NCI-H2227 (cell line): ENCODE data around the gene ASIC1.
A peak's percentile ranks its signal among the peaks of the same experiment; 100 is the strongest.

Experiments used
- DNase-seq: peaks from one replicate; lab custom pipeline; 2025; ENCODE audit not compliant: unreplicated experiment; lab: John Stamatoyannopoulos, UW

The ASIC1 gene

GRCh38 chr12:50040657-50041056 is 16.7 kb upstream of the ASIC1 start:
- DNase-seq, result no peak

GRCh38 chr12:50041062-50041860 is 16.1 kb upstream of the ASIC1 start:
- DNase-seq, result no peak

- no peak for DNase-seq
Observed at GRCh38 chr12:50041962-50042361, 15.4 kb upstream of the ASIC1 start.

- no peak for DNase-seq
Observed at GRCh38 chr12:50042693-50043092, 14.7 kb upstream of the ASIC1 start.

- no peak for DNase-seq
Observed at GRCh38 chr12:50043308-50043707, 14.1 kb upstream of the ASIC1 start.

GRCh38 chr12:50043854-50044253 is 13.5 kb upstream of the ASIC1 start:
- DNase-seq, result no peak

- DNase-seq, result no peak
Observed at GRCh38 chr12:50047693-50048250, 9.6 kb upstream of the ASIC1 start.

GRCh38 chr12:50049254-50050118 is 7.9 kb upstream of the ASIC1 start:
- DNase-seq, result no peak

GRCh38 chr12:50050119-50050385 is 7.3 kb upstream of the ASIC1 start:
- no peak for DNase-seq

- DNase-seq, result peak; percentile 17
Observed at GRCh38 chr12:50050410-50051098, 6.8 kb upstream of the ASIC1 start.

GRCh38 chr12:50051101-50051806 is 6.1 kb upstream of the ASIC1 start:
- no peak for DNase-seq

- DNase-seq, result no peak
Observed at GRCh38 chr12:50052544-50052943, 4.9 kb upstream of the ASIC1 start.

- DNase-seq, result no peak
Observed at GRCh38 chr12:50052964-50053363, 4.4 kb upstream of the ASIC1 start.

- DNase-seq, result no peak
Observed at GRCh38 chr12:50053583-50053982, 3.8 kb upstream of the ASIC1 start.

GRCh38 chr12:50055831-50056638 is 1.4 kb upstream of the ASIC1 start:
- DNase-seq, result peak; percentile 44

GRCh38 chr12:50056639-50056976 is 788 bp upstream of the ASIC1 start:
- DNase-seq, result no peak

- DNase-seq, result no peak
Observed at GRCh38 chr12:50057896-50058670, 687 bp downstream of the ASIC1 start.

GRCh38 chr12:50058743-50059312 is 1.4 kb downstream of the ASIC1 start:
- no peak for DNase-seq
